Measurements from ENCODE around the gene ALG12. TPM values are rescaled to one million over a fixed set of nuclear protein-coding genes. Genes with fewer than 3 reads are reported as not detected.
A peak's percentile ranks its signal among the peaks of the same experiment; 100 is the strongest.

Gene ALG12
- total and polyA plus RNA-seq, 11 donors = 9.1 to 26.8 (median 15.0) TPM

DNA sequence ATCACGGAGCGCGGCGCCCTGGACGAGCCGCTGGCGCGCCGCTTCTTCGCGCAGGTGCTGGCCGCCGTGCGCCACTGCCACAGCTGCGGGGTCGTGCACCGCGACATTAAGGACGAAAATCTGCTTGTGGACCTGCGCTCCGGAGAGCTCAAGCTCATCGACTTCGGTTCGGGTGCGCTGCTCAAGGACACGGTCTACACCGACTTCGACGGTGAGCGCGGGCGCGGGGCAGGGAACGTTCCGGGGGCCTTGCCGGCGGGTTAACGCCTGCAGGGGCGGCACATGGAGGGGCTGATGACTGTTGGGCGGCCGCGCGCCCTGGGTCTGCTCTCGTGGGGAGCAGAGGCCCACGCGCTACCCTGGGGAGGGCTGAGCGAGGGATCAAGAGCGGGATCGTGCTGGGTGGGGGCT is 43.4 kb upstream of the ALG12 start:
- no peaks in the 10 kb centered on the region for H3K27me3 ChIP-seq
- TF ChIP-seq, protein P1, sequence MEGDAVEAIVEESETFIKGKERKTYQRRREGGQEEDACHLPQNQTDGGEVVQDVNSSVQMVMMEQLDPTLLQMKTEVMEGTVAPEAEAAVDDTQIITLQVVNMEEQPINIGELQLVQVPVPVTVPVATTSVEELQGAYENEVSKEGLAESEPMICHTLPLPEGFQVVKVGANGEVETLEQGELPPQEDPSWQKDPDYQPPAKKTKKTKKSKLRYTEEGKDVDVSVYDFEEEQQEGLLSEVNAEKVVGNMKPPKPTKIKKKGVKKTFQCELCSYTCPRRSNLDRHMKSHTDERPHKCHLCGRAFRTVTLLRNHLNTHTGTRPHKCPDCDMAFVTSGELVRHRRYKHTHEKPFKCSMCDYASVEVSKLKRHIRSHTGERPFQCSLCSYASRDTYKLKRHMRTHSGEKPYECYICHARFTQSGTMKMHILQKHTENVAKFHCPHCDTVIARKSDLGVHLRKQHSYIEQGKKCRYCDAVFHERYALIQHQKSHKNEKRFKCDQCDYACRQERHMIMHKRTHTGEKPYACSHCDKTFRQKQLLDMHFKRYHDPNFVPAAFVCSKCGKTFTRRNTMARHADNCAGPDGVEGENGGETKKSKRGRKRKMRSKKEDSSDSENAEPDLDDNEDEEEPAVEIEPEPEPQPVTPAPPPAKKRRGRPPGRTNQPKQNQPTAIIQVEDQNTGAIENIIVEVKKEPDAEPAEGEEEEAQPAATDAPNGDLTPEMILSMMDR (IDR thresholded peaks at IDR 0.05) = no peak
- TF ChIP-seq POLR2A (IDR thresholded peaks at IDR 0.05) = no peak
- no peak for ATAC-seq
- peak in 2 of 5 donors; percentile 39 to 76 for DNase-seq
- peak overlapping the region; percentile 83 to 100 (median 96) for H3K27ac ChIP-seq
- H3K4me1 ChIP-seq = peaks cover 19 to 67% (median 50%) of the 10 kb centered on the region in 12 donors
- intact Hi-C loops (cut with DNase I) = loop anchor here in 5 of 10 donors (1.0 to 2.0 kb wide), 3 partner anchors 25 to 31 kb away; no protein-coding TSS in a partner anchor
- H3K4me3 ChIP-seq = peak overlapping the region; percentile 72 to 99 (median 90)
- peaks cover 5 to 41% (median 18%) of the 10 kb centered on the region in 9 donors for H3K36me3 ChIP-seq
- H3K9me3 ChIP-seq = no peaks in the 10 kb centered on the region
- WGBS, 4 donors = 1 to 2% (median 1%) methylated on average over 27 to 49 of the region's 49 CpGs

DNA sequence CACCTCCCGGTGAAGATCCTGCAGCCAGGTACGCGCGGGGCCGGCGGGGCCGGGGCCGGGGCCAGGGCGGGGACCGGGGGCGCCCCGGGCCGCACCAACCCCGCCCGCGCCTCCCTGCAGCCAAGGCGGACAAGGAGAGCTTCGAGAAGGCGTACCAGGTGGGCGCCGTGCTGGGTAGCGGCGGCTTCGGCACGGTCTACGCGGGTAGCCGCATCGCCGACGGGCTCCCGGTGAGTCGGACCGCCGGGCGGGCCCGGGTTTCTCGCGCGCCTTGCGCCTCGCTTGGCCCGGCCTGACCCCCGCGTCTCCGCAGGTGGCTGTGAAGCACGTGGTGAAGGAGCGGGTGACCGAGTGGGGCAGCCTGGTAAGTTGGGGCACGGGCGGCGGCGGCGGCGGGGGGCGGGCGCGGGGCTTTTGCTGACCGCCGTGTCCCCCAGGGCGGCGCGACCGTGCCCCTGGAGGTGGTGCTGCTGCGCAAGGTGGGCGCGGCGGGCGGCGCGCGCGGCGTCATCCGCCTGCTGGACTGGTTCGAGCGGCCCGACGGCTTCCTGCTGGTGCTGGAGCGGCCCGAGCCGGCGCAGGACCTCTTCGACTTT is 42.9 kb upstream of the ALG12 start:
- 0 to 1% (median 0%) methylated on average over 3 to 84 of the region's 84 CpGs for WGBS, 4 donors
- H3K4me1 ChIP-seq = peaks cover 16 to 62% (median 45%) of the 10 kb centered on the region in 12 donors
- H3K27me3 ChIP-seq = no peaks in the 10 kb centered on the region
- peaks cover 5 to 41% (median 18%) of the 10 kb centered on the region in 9 donors for H3K36me3 ChIP-seq
- H3K27ac ChIP-seq = peak overlapping the region; percentile 83 to 100 (median 96)
- intact Hi-C loops (cut with DNase I) = loop anchor here in 5 of 10 donors (1.0 to 2.0 kb wide), 3 partner anchors 24 to 30 kb away; no protein-coding TSS in a partner anchor
- DNase-seq (peak in 4 of 5 donors; percentile 44 to 83 (median 58)), ATAC-seq (no peak)
- no peak for TF ChIP-seq POLR2A (IDR thresholded peaks at IDR 0.05)
- TF ChIP-seq, protein P1 (IDR thresholded peaks at IDR 0.05) = peak in 2 of 12 donors; percentile 7 to 12
- no peaks in the 10 kb centered on the region for H3K9me3 ChIP-seq
- peak overlapping the region; percentile 72 to 99 (median 90) for H3K4me3 ChIP-seq

DNA sequence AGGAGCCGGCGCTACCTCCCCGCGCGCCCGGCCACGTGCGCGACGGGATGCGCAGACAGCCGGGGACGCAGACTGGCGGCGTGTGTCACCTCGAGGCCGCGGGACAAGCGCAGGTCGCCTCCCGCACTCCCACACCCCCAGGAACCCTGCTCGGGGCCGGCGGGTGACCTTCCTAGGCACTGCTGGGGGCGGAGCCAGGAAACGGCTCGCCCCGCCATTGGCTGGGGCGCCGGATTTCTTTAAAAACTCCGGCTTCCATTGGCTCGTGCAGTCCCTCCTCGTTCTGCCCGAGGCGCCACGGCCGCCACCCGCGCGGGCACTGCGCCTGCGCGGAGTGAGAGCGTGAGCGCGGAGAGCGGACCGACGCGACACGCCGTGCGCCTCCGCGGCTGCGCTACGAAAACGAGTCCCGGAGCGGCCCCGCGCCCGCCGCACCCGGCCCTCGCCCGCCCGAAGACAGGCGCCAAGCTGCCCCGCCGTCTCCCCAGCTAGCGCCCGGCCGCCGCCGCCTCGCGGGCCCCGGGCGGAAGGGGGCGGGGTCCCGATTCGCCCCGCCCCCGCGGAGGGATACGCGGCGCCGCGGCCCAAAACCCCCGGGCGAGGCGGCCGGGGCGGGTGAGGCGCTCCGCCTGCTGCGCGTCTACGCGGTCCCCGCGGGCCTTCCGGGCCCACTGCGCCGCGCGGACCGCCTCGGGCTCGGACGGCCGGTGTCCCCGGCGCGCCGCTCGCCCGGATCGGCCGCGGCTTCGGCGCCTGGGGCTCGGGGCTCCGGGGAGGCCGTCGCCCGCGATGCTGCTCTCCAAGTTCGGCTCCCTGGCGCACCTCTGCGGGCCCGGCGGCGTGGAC is 42.1 kb upstream of the ALG12 start, which contains the start of gene PIM3:
Gene PIM3, plus strand, starts transcription at position 614 of the 846 bp plus-strand sequence. Its CDS starts 176 bp downstream, at position 790.
- peak within 1 kb of the TSS; percentile 72 to 99 (median 90) for H3K4me3 ChIP-seq
- H3K36me3 ChIP-seq = peaks cover 5 to 39% (median 18%) of the 10 kb centered on the region in 9 donors
- H3K27ac ChIP-seq = peak within 1 kb of the TSS; percentile 83 to 100 (median 96)
- DNase-seq (peak; percentile 96 to 97 (median 96)), ATAC-seq (peak; percentile 84 to 92 (median 88))
- no peaks in the 10 kb centered on the region for H3K9me3 ChIP-seq
- intact Hi-C loops (cut with DNase I) = loop anchor here in 6 of 10 donors (1.0 to 2.0 kb wide), 4 partner anchors 23 to 30 kb away; no protein-coding TSS in a partner anchor
- H3K4me1 ChIP-seq = peaks cover 16 to 58% (median 41%) of the 10 kb centered on the region in 12 donors
- peak; percentile 23 to 89 for TF ChIP-seq POLR2A (IDR thresholded peaks at IDR 0.05)
- TF ChIP-seq, protein P1 (IDR thresholded peaks at IDR 0.05) = no peak
- H3K27me3 ChIP-seq = no peaks in the 10 kb centered on the region
- WGBS, 4 donors = 0 to 1% (median 0%) methylated on average over 29 to 137 of the region's 137 CpGs
